Stimulated activated CD4-positive, alpha-beta T cell treated with anti-CD3 and anti-CD28 coated beads, TNF-alpha, amount 100 ng/mL, for 48 hours (primary cell): ENCODE measurements around the gene KCNQ2.

Experiments used
- DNase-seq, 3 donors: peaks; one replicate each; pipeline ENCODE4 v3.0.0-alpha.2; 2020; ENCODE audit warnings: low read depth in 3 of 3

The KCNQ2 gene

GRCh38 chr20:63454731-63455567, 17.5 kb downstream of the KCNQ2 start:
- no peak for DNase-seq

GRCh38 chr20:63452821-63453523, 19.5 kb downstream of the KCNQ2 start:
- no peak for DNase-seq

DNA sequence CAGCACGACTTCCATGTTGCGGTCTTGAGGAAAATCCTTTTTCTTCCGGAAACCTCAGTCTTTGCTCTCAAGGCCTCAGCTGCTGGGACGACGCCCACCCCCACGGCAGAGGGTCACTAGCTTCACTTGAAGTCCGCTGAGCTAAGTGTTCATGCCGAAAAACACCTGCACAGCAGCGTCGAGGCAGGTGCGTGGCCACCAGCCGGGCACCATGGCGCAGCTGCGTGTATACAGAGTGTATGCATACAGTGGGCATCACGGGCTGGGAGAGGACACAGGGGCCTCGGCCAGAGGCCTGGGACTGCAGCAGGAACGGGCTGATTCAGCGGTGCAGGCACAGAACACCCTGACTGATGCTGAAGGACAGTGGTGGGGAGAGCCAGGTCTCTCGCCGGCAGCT, 20.1 kb downstream of the KCNQ2 start:
- no peak for DNase-seq

DNA sequence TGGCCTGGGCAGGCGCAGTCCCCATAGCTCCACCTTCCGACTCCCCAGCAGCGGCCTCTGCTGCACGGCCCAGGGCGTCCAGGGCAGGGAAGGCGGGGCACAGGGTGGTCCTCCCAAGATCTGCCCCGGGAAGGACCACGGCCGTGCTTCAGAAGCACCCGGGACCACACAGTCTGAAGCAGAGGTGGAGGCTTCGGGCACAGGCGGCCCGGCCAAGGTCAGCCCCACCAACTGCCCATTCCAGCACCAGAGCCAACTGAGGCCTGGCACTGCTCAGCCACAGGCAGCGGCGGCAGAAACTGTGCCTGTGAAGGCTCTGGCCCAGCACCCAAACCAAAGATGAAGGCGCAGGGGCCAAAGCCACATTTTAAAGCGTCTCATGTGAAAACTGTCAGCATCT, 20.6 kb downstream of the KCNQ2 start:
- no peak for DNase-seq

DNA sequence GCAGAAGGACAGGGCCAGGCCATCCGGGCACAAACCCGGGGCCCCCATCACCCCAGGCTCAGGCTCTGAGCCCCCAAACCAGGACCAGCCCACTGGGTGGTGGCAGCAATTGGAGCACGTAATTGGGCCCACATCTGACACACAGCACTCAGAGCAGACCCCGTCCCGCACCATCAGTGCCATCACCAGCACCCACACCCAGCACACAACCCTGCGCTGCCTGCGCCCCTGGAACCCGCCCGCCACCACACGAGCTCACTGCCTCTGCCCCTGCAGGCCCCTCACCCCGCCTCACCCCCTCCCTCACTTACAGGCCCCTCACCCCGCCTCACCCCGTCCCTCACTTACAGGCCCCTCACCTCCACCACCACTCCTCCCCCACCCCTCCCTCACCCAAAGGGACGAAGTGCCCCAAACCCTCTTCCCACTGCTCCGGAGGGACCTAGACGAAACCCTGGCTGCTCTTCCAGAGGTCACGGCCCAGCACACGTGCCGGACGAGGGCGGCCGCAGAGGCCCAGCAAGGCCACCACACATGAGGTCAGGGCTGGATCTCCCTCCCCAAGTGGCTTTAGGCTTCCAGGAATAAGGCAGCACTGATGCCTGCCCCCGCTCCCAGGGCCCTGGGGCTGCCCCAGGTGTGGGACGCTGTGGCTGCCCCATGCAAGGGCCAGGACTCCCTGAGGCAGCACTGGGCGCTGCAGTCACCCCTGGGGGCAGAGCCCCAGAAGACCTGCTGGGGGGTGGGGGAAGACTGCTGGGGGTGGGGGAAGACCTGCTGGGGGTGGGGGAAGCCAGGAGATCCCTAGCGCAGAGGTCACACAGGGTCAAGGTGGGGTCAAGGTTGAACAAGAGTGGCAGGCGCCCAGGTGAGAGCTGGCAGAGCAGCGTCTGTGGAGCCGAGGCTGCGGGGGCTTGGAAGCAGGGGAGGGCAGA, 22.4 kb downstream of the KCNQ2 start:
- no peak for DNase-seq

DNA sequence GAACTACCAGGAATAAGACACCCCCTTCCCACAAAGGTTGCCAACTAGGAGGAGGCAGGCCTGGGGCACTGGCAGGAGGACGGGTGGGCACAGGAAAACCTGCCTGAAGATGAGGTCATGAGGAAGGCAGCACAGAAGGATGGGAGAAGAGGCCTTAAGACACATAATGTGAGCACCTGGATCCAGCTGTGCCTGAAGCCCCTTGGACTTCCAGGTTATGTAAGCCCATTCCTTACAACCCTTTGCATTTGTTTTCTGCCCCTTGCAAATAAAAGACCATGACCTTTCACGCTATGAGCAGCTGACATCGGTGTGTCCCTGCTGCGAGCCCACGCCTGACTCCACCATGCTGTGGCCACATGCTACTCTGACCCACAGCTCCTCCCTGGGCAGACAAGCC, 23.4 kb downstream of the KCNQ2 start:
- DNase-seq: no peak

DNA sequence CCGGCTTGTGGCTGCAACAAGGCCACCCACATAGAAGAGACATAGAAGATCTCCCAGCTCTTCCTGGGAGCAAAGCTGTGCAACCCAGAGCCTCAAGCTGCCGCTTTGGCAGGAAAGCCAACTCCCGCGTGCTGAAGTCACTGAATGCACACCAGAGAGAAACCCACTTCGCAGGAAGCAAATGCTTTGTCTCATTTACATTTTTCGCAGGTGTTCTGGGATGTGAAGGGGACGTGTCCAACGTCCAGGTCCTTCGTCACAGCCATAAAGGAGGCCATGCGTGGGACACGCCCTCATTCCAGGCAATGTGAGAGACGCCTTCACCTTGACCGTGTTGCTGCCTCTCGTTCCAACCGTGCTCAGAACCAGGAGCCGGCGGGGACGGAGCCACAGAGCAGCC, 24.4 kb downstream of the KCNQ2 start:
- no peak for DNase-seq

DNA sequence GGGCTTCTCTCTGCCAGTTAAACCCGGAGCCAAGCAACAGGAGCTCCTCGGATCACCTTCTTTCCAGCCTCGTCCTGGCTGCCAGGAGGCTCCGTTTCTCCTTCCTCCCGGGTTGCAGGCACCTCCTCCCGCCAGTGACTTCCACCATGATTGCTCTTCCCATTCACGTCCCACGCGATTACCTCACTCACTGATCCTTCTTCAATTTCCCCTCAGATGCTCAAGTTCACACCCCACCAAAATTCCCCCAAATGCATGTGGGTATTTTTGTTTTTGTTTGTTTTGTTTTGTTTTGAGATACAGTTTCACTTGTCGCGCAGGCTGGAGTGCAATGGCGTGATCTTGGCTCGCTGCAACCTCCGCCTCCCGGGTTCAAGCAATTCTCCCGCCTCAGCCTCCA, 25.1 kb downstream of the KCNQ2 start:
- DNase-seq: no peak

DNA sequence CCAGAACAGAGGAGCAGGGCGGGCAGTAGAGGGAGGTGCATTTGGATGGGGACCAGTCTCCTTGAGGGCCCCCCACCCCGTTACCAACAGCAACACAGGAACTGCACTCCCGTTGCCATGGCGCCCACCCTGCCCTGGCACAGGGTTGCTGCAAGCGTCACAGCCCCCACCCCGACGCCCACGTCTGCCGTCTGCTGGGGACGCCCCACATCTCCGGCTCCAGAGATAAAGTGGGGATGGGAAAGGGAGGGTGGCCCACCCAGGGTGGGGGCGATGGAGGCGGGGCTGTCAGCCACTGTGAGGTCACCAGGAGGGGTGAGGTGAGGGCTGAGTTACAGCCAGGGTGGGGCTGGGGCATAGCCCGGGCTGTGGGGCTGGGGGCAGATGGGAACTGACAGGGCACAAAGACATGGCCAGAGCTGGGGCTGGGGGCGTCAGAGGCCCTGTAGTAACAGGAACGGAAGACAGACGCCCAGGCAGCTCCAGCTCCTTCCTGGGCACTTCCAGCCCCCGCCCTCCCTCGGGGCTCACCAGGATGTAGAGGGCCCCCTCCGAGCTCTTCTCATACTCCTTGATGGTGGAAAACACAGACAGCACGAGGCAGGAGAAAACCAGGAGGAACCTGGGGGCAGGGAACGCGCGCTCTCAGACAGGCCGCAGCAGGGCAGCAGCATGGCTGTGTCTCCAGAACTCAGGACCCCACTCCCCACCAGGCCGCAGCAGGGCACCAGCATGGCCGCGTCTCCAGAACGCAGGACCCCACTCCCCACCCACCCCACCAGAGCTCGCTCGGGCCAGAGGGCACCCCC, 26.0 kb downstream of the KCNQ2 start:
- no peak for DNase-seq

DNA sequence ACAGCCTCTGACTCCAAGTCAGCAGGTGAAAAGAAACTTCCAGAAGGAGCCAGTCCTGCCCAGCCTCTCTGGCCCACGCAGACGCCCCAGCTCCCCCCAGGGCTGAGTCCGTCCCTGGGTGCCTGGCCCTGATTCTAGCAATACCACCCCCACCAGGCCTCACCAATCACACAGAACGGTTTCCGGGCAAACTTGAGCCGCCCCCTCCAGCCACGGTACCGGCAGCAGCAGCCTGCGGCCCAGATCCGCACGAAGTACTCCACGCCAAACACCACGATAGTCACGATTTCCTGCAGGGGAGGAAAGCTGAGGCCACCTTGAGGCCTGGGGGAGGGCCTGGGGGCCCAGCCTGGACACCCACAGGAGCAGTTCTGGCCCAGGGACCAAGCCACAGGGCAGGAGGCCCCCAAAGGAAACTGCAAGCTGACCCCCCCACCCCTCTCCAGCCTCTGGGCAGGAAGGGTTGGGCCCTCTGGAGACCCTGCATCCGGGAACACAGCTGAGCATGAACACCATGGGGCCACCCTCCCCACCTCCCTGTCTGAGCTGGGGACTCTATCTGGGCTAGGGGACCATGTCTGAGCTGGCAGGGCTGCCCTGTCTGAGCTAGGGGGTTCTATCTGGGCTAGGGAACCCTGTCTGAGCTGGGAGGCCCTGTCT, 27.2 kb downstream of the KCNQ2 start:
- DNase-seq: no peak

DNA sequence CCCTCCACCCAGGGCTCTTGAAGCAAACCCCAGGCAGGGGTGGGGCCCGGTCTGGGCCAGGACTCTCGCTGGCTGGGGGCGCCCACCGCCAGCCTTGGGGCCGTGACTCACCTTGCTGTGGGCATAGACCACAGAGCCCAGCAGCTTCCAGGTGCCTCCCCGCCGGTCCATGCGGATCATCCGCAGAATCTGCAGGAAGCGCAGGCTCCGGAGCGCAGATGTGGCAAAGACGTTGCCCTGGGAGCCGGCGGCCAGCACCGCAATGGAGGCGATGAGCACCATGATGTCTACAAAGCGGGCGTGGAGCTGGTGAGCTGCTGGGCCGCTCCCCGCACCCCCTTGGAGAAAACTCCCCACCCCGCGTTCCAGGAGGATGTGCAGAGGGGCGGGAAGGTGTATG, 27.9 kb downstream of the KCNQ2 start:
- DNase-seq: no peak

DNA sequence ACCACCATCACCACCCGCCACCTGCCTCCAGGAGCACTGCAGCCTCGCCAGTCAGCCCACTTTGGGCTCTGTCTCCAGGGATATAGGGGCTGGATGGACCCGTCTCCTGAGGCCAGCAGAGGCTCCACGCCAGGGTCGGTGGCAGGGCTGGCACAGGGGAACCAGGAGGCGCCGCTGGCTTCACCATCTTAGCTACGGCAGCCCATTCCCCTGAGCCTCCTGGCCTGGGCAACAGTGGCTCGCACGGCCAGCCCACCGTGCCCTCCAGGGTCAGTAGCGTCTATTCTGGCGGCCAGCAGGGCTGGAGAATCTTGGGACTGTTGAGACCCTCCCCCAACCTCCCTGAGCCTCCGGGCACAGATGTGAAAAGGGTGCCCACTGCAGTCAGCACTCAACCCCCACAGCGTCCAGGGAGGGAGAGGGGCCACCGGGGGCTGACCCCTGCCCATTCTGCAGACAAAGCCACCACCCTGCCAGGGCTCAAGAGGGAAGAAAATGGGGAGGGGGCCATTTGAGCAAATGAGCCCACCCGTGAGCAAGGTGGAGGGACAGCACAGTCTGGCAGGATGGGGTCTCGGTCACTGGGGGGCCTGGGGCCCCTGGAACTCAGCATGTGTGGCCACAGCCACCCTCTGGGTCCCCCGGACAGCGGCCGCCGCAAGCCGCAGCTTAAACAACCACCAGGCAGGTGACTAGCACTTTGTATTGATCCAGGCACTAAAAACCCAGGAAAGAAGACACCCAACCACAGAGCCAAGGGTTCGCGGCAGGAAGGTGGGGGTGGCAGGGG, 28.7 kb downstream of the KCNQ2 start:
- DNase-seq: no peak

- peak; percentile 41 to 56 (median 47) for DNase-seq
These were observed 30.4 kb downstream of the KCNQ2 start for GRCh38 chr20:63442100-63442493.

DNA sequence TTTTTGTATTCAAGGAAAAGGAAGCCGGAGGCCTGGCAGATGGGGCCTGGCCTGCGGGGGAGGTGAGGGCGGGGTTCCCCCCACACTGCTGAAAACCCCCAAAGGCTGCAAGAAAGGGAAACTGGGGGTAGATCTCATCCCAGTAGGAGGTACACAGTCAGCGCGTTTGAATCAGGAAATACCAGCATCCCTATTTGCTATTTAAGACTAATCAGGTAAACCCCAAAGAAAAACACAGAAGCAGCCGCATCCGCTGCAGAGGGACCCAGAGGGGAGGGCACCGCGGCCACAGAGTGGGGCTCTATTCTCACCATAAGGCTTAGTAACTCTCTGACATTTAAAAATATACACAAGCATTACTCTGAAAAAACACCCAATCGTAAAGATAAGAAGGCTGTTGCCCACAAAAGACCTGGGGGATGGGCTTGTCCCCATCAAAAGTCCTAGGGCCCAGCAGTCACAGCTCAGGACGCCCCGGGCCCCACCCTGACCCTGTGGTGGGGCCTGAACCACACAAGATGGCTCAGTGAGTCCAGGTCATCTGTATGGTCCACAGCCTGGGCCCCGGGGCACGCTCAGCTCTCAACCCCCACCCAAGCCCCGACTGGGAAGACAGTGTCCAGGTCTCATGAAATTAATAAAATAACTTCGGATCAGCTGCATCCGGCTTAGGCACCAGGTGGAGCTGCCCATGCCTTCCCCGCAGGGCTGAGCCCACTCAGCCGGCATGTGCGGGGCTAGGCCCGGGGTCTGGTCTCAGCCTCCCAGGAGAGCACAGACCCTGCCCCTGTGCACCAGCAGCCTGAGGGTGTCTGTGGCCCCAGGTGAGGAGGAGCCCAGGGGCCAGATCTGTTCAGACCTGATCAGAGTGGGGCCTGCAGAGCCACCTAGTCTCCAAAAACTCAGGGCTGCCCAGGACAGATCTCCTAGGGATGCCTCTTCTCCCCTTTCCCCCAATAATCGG, 31.0 kb downstream of the KCNQ2 start:
- peak in 1 of 3 donors; percentile 13 for DNase-seq

DNA sequence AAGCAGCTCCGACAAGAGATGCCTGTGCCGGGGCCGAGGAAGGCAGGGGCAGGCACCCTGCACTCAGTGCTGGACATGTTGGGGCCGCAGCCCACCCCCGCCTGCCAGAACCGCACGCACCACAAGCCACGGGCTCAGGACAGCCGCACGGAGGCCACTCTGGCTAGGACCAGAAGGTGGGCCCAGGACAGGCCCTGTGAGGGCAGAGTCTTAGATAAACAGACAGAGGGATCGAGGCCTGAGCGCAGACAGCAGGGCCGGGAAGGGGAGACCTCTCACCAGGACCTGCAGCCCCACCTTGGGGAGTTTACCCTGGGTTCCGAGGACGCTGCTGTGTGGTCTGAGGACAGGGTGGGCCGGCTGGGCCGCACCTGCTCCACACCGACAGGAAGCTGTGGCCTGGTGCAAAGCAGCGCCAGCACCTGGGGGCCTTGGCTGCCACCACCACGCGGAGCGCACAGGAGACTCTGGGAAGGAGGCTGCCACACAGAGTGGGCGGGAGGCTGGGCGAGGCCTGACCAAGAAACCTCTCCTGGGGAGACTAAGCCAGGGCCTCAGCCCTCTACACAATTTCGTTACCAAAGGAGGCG, 32.0 kb downstream of the KCNQ2 start:
- DNase-seq: no peak

- DNase-seq: no peak
These were observed 32.6 kb downstream of the KCNQ2 start for GRCh38 chr20:63439866-63440265.

- DNase-seq: no peak
These were observed 34.3 kb downstream of the KCNQ2 start for GRCh38 chr20:63438121-63438520.

DNA sequence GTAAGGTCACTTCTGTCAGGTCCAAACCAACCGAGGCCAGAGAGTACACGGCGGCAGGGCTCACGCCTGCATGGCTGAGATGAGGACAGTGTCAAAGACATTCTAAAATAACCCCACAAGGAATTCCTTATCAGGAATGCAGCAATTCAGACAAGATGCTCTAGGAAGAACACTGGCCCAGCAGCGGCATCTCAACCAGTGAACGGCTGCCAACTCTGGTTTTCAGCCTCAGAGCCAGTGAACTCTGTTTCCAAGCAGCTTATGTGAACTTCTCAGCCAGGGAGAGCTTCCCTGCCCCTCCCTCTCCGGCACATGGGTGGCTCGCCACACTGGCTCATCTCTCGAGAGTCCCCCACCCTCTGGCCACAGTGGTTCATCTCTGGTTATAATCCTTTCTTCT, 36.9 kb downstream of the KCNQ2 start:
- no peak for DNase-seq
